ENCODE data around the gene ASB6. TPM values are rescaled to one million over a fixed set of nuclear protein-coding genes. Genes with fewer than 3 reads are reported as not detected.
A peak's percentile ranks its signal among the peaks of the same experiment; 100 is the strongest.

ASB6 gene
- total and polyA plus RNA-seq, 2 of the 13 experiments (the other 11 are each of a cell fraction or from before 2014, with no cell fraction given): 8.2 to 8.4 TPM

DNA sequence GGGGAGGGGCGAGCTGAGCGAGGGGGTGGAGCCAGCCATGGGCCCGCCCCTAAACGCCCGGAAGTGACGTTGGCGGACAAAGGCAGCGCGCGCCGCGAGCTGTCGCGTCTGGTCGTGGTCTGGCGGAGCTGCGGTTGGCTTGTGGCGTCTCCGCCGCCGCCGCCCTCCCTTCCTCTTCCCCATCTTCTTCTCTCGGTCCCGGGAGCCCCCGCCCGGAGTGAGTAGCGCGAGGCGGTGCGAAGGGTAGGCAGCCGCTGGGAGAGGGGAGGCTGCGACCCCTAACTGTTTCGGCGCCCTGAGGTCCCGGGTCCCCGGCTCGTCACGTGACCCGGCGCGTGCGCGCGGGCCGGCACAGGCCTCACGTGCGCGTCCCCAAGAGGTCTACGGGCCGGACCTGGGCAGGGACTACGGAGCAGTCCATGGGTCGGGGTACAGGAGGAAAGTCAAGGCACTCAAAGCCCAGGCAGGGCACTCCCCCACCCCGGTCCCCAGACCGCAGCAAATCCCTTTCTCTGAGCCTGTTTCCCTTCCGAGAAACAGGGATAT is 15.8 kb downstream of the ASB6 start, which contains the start of gene NTMT1 (continued):
- TF ChIP-seq GMEB1 (CRISPR knock-in tag; IDR thresholded peaks at IDR 0.05; ENCODE audit: borderline replicate concordance) (peak; percentile 72), ZNF644 (CRISPR knock-in tag; IDR thresholded peaks at IDR 0.05; ENCODE audit: low read depth) (no peak), CAMTA2 (CRISPR knock-in tag; IDR thresholded peaks at IDR 0.05; ENCODE audit: borderline replicate concordance) (0 out of 2 replicates have a peak, but pooled peaks have one; percentile 78), KLF9 (CRISPR knock-in tag; IDR thresholded peaks at IDR 0.05; ENCODE audit: low read depth) (no peak), ZNF547 (CRISPR knock-in tag; IDR thresholded peaks at IDR 0.05) (no peak; the same call in 1 of the 2 replicates), ZNF253 (CRISPR knock-in tag; IDR thresholded peaks at IDR 0.05; ENCODE audit: borderline replicate concordance) (0 out of 2 replicates have a peak, but pooled peaks have one; percentile 46), ZNF607 (CRISPR knock-in tag; IDR thresholded peaks at IDR 0.05; ENCODE audit: borderline replicate concordance) (no peak; the same call in 1 of the 2 replicates), PRDM10 (CRISPR knock-in tag; IDR thresholded peaks at IDR 0.05; ENCODE audit: low read depth) (no peak), RBAK (CRISPR knock-in tag; IDR thresholded peaks at IDR 0.05) (no peak), ZNF569 (CRISPR knock-in tag; IDR thresholded peaks at IDR 0.05; ENCODE audit: borderline replicate concordance) (no peak), ZFP41 (CRISPR knock-in tag; IDR thresholded peaks at IDR 0.05; ENCODE audit: borderline replicate concordance) (no peak), ZNF776 (CRISPR knock-in tag; IDR thresholded peaks at IDR 0.05) (no peak; the same call in 1 of the 2 replicates), MAZ (IDR thresholded peaks at IDR 0.05; ENCODE audit: borderline replicate concordance, low read depth, low read length) (peak; percentile 45; the same call in 1 of the 2 replicates), MAZ (CRISPR knock-in tag; IDR thresholded peaks at IDR 0.05; ENCODE audit: low read depth) (0 out of 2 replicates have a peak, but pooled peaks have one; percentile 49), SIN3B (IDR thresholded peaks at IDR 0.05; ENCODE audit: low read length) (no peak), BATF2 (CRISPR knock-in tag; IDR thresholded peaks at IDR 0.05) (no peak), YY1 (IDR thresholded peaks at IDR 0.05; ENCODE audit: insufficient read depth, insufficient replicate concordance, low read depth, low read length) (no peak), SUZ12 (IDR thresholded peaks at IDR 0.05; ENCODE audit: low read depth, low read length) (no peak), MXD1 (CRISPR knock-in tag; IDR thresholded peaks at IDR 0.05) (peak; percentile 98; the same call in 1 of the 2 replicates)
- TF ChIP-seq, protein P1, sequence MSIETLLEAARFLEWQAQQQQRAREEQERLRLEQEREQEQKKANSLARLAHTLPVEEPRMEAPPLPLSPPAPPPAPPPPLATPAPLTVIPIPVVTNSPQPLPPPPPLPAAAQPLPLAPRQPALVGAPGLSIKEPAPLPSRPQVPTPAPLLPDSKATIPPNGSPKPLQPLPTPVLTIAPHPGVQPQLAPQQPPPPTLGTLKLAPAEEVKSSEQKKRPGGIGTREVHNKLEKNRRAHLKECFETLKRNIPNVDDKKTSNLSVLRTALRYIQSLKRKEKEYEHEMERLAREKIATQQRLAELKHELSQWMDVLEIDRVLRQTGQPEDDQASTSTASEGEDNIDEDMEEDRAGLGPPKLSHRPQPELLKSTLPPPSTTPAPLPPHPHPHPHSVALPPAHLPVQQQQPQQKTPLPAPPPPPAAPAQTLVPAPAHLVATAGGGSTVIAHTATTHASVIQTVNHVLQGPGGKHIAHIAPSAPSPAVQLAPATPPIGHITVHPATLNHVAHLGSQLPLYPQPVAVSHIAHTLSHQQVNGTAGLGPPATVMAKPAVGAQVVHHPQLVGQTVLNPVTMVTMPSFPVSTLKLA (IDR thresholded peaks at IDR 0.05): peak; percentile 80
